ENCODE results near the gene LRRC63.

LRRC63 gene

GRCh38 chr13:46318986-46319385, 107.3 kb downstream of the LRRC63 start:
- no peak for TF ChIP-seq CTCF (IDR thresholded peaks at IDR 0.05; ENCODE audit: extremely low read depth, insufficient read depth, missing control alignments)
- DNase-seq (ENCODE audit: low spot score) = no peak
- in situ Hi-C loops (cut with MboI; ENCODE audit: low pct_unique_long_range_greater_than_20kb, low sequenced_read_pairs, unreplicated experiment) = no loop called here

- DNase-seq (ENCODE audit: low spot score) = no peak
- no peak for TF ChIP-seq CTCF (IDR thresholded peaks at IDR 0.05; ENCODE audit: extremely low read depth, insufficient read depth, missing control alignments)
- in situ Hi-C loops (cut with MboI; ENCODE audit: low pct_unique_long_range_greater_than_20kb, low sequenced_read_pairs, unreplicated experiment) = no loop called here
These were observed 108.7 kb downstream of the LRRC63 start for GRCh38 chr13:46320406-46320805.

- in situ Hi-C loops (cut with MboI; ENCODE audit: low pct_unique_long_range_greater_than_20kb, low sequenced_read_pairs, unreplicated experiment) = no loop called here
- TF ChIP-seq CTCF (IDR thresholded peaks at IDR 0.05; ENCODE audit: extremely low read depth, insufficient read depth, missing control alignments) = no peak
- no peak for DNase-seq (ENCODE audit: low spot score)
These were observed 109.1 kb downstream of the LRRC63 start for GRCh38 chr13:46320821-46321220.

- DNase-seq (ENCODE audit: low spot score) = peak; percentile 70
- TF ChIP-seq CTCF (IDR thresholded peaks at IDR 0.05; ENCODE audit: extremely low read depth, insufficient read depth, missing control alignments) = peak; percentile 78
- in situ Hi-C loops (cut with MboI; ENCODE audit: low pct_unique_long_range_greater_than_20kb, low sequenced_read_pairs, unreplicated experiment) = no loop called here
These were observed 109.9 kb downstream of the LRRC63 start for GRCh38 chr13:46321494-46322225.

- in situ Hi-C loops (cut with MboI; ENCODE audit: low pct_unique_long_range_greater_than_20kb, low sequenced_read_pairs, unreplicated experiment) = no loop called here
- DNase-seq (ENCODE audit: low spot score) = no peak
- TF ChIP-seq CTCF (IDR thresholded peaks at IDR 0.05; ENCODE audit: extremely low read depth, insufficient read depth, missing control alignments) = no peak
These were observed 113.2 kb downstream of the LRRC63 start for GRCh38 chr13:46324976-46325375.
